K562 (cell line): ENCODE data around the gene SYT1. TPM values are rescaled to one million over a fixed set of nuclear protein-coding genes. Genes with fewer than 3 reads are reported as not detected.

Experiments
- ATAC-seq: fragments of 200-7000 bp; cut with Tn5 transposase; 3 replicates; pipeline ENCODE4 v1.9.1; 2020; ENCODE audit warnings: moderate library complexity
- BruUV-seq: library from RNA; stranded (reverse); fragments of 400-500 nt; replicated peaks from 2 replicates; lab custom pipeline; 2021; lab: Mats Ljungman, UMichigan
- CTCF ChIA-PET: fragments of 300-600 bp; formaldehyde crosslinking; extraction: SDS; loops from one replicate; lab custom pipeline; 2021; ENCODE audit warnings: low intra/inter-chr PET ratio; lab: Yijun Ruan, JAX
- POLR2A ChIA-PET: fragments of 300-600, 350-650 bp; sonication (Branson Sonifier 250); formaldehyde crosslinking; extraction: SDS; loops from one replicate; lab custom pipeline; 2021; ENCODE audit warnings: antibody characterized with exemption, inconsistent platforms; lab: Yijun Ruan, JAX
- DNase-seq, 4 experiments: peaks; one replicate each; pipeline versions ENCODE4 v3.0.0 to v3.0.0-alpha.2; 2011 to 2018; ENCODE audit warnings: low spot score in 3 of 4, mixed read lengths in 3 of 4; ENCODE audit errors: extremely low read depth in 1 of 4
- FAIRE-seq: peaks from 2 replicates; lab custom pipeline; 2011; peaks lifted over from hg19 to GRCh38; lab: Jason Lieb, UNC
- H2AFZ ChIP-seq: 2 replicates; pipeline ENCODE4 v1.6.0; 2011; ENCODE audit warnings: low read depth, low read length, control low read depth, inconsistent platforms
- H3K27ac ChIP-seq: fragments of 200-600 bp; 3 replicates; pipeline ENCODE4 v1.8.0; 2011; ENCODE audit warnings: low read depth, mild to moderate bottlenecking, control low read depth, inconsistent platforms, low read length, moderate library complexity, mixed read lengths; ENCODE audit errors: extremely low read depth
- H3K27me3 ChIP-seq, 2 experiments: fragments of 300-600 bp in 1 of 2; 2 replicates in 1 of 2; 3 replicates in 1 of 2; pipeline versions ENCODE4 v1.6.0 to v1.8.0; 2011; ENCODE audit warnings: inconsistent platforms in 2 of 2, low read length in 2 of 2, mild to moderate bottlenecking in 1 of 2, mixed read lengths in 1 of 2, moderate library complexity in 1 of 2; ENCODE audit not compliant: control insufficient read depth in 2 of 2, insufficient read depth in 2 of 2
- H3K36me3 ChIP-seq: fragments of 300-600 bp; 3 replicates; pipeline ENCODE4 v1.8.0; 2011; ENCODE audit warnings: mild to moderate bottlenecking, low read length, inconsistent platforms; ENCODE audit not compliant: control insufficient read depth, insufficient read depth
- H3K4me1 ChIP-seq, 2 experiments: fragments of 200-600 bp in 1 of 2; replicated peaks in 1 of 2; 2 replicates in 1 of 2; 3 replicates in 1 of 2; pipeline versions ENCODE4 v1.5.1 to v1.8.0; 2011; ENCODE audit warnings: inconsistent platforms in 2 of 2, low read length in 2 of 2, mild to moderate bottlenecking in 1 of 2, mixed read lengths in 1 of 2, moderate library complexity in 1 of 2; ENCODE audit not compliant: control insufficient read depth in 2 of 2, insufficient read depth in 2 of 2
- H3K4me2 ChIP-seq: 2 replicates; pipeline ENCODE4 v1.6.1; 2011; ENCODE audit warnings: low read length, control low read depth, inconsistent platforms, mixed read lengths; ENCODE audit not compliant: insufficient read depth
- H3K4me3 ChIP-seq: fragments of 200-600 bp; sonication (generic), shearing (Covaris generic); 2 replicates; pipeline ENCODE4 v1.5.1; 2016; ENCODE audit warnings: control low read depth, inconsistent platforms
- H3K79me2 ChIP-seq: fragments of 200-600 bp; 3 replicates; pipeline ENCODE4 v1.8.0; 2011; ENCODE audit warnings: low read length, inconsistent platforms; ENCODE audit not compliant: control insufficient read depth, insufficient read depth
- H3K9ac ChIP-seq, 2 experiments: 2 replicates each; pipeline versions ENCODE4 v1.6.0 to v1.6.1; 2011; ENCODE audit warnings: low read depth in 2 of 2, low read length in 2 of 2, control low read depth in 1 of 2, inconsistent platforms in 1 of 2, mild to moderate bottlenecking in 1 of 2, mixed read lengths in 1 of 2; ENCODE audit not compliant: insufficient read depth in 1 of 2
- H3K9me1 ChIP-seq: one replicate; pipeline ENCODE4 v1.6.0; 2011; ENCODE audit warnings: inconsistent platforms, mild to moderate bottlenecking, low read length, moderate library complexity; ENCODE audit not compliant: control insufficient read depth, insufficient read depth
- H3K9me3 ChIP-seq: replicated peaks from 2 replicates; pipeline ENCODE4 v1.5.1; 2011; ENCODE audit warnings: low read depth, low read length, inconsistent platforms; ENCODE audit not compliant: control insufficient read depth, insufficient read depth
- H4K20me1 ChIP-seq: replicated peaks from 2 replicates; pipeline ENCODE4 v1.6.1; 2011; ENCODE audit warnings: low read length, inconsistent platforms, mixed read lengths; ENCODE audit not compliant: control insufficient read depth, insufficient read depth
- DMBX1 ChIP-seq: fragments of 250-450 bp; sonication (Bioruptor Pico); IDR thresholded peaks from 2 replicates; pipeline ENCODE4 v1.8.0; 2022; ENCODE audit warnings: inconsistent platforms, mild to moderate bottlenecking, moderate library complexity, borderline replicate concordance
- ELF4 ChIP-seq: fragments of 450-650 bp; formaldehyde crosslinking; IDR thresholded peaks from 2 replicates; pipeline ENCODE4 v1.4.0; 2022; ENCODE audit warnings: missing genetic modification characterization
- FOXK2 ChIP-seq, 2 experiments: fragments of 450-650 bp; IDR thresholded peaks in 1 of 2; conservative IDR thresholded peaks in 1 of 2; 2 replicates each; pipeline ENCODE4 v1.6.1; 2016; ENCODE audit warnings: low read depth in 2 of 2, mild to moderate bottlenecking in 1 of 2
- JUN ChIP-seq, 2 experiments: sonication (generic) in 1 of 2; formaldehyde crosslinking in 1 of 2; IDR thresholded peaks; 2 replicates each; pipeline versions ENCODE4 v1.6.1 to v1.8.0; 2012 to 2022; ENCODE audit warnings: borderline replicate concordance in 2 of 2, mild to moderate bottlenecking in 2 of 2, improper control_type of control experiment in 1 of 2, low read depth in 1 of 2, low read length in 1 of 2, missing genetic modification reagents in 1 of 2
- POLR3G ChIP-seq: IDR thresholded peaks from 2 replicates; pipeline ENCODE4 v1.6.1; 2011; ENCODE audit not compliant: insufficient read length, insufficient replicate concordance; ENCODE audit errors: extremely low read depth
- RBM17 ChIP-seq: fragments of 200-400 bp; formaldehyde crosslinking; IDR thresholded peaks from 2 replicates; pipeline ENCODE4 v1.6.1; 2017; ENCODE audit warnings: low read depth, mild to moderate bottlenecking, low read length, borderline replicate concordance
- TAF7 ChIP-seq: fragments of 450-650 bp; IDR thresholded peaks from 2 replicates; pipeline ENCODE4 v1.6.1; 2016; ENCODE audit warnings: missing genetic modification characterization, missing compliant biosample characterization
- ZC3H4 ChIP-seq: sonication (generic); formaldehyde crosslinking; IDR thresholded peaks from 2 replicates; pipeline ENCODE4 v1.9.0; 2021; ENCODE audit warnings: missing genetic modification reagents, borderline replicate concordance
- ZFP36 ChIP-seq: fragments of 150-350 bp; IDR thresholded peaks from 2 replicates; pipeline ENCODE4 v1.6.1; 2018; ENCODE audit warnings: low read length, low read depth; ENCODE audit not compliant: partially characterized antibody
- in situ Hi-C: fragments of 300-500 bp; cut with MboI; formaldehyde crosslinking; loops from 4 replicates; pipeline ENCODE4 v1.15.0; 2018; ENCODE audit warnings: inconsistent platforms, mixed read lengths
- intact Hi-C: fragments of 100-400 bp; cut with micrococcal nuclease; formaldehyde crosslinking; loops from 2 replicates; pipeline ENCODE4 v1.14.2; 2022
- polyA plus RNA-seq, 8 experiments: library from polyadenylated mRNA; depleted of rRNA in 4 of 8; stranded (reverse) in 5 of 8; unstranded in 3 of 8; fragments of >200 nt; fragmentation: Nextera tagmentation in 2 of 8; fragmentation: Illumina TruSeq in 1 of 8; extraction: Ambion mirVana in 2 of 8; extraction: Trizol in 1 of 8; gene quantifications; 2 replicates each; pipeline versions ENCODE4 v1.2.1 to v1.2.3, GENCODE V29; 2011 to 2014; ENCODE audit warnings: inconsistent platforms in 1 of 8, missing spikeins in 1 of 8
- total RNA-seq, 7 experiments: library from RNA; depleted of rRNA in 6 of 7; stranded (reverse); fragments of >200 nt in 6 of 7; fragmentation: Illumina TruSeq in 2 of 7; extraction: Trizol in 2 of 7; gene quantifications; 2 replicates each; pipeline versions ENCODE4 v1.2.1 to v1.2.3, GENCODE V29; 2011 to 2021; ENCODE audit warnings: low replicate concordance in 1 of 7
- TF ChIP-seq, protein P1 (sequence below): fragments of 150-350 bp; conservative IDR thresholded peaks from 2 replicates; pipeline ENCODE4 v1.6.1; 2014; ENCODE audit warnings: low read length
- TF ChIP-seq, protein P2 (sequence below): fragments of 250-450 bp; sonication (Bioruptor Pico); IDR thresholded peaks from 2 replicates; pipeline ENCODE4 v1.8.0; 2021; ENCODE audit warnings: moderate library complexity, mild to moderate bottlenecking, inconsistent platforms
- TF ChIP-seq, protein P3 (sequence below): fragments of 450-650 bp; IDR thresholded peaks from one replicate; pipeline ENCODE4 v1.6.1; 2018; ENCODE audit warnings: mild to moderate bottlenecking, moderate library complexity; ENCODE audit not compliant: partially characterized antibody

SYT1 gene
- total and polyA plus RNA-seq, 9 of the 15 experiments (the other 6 are each of a cell fraction or from before 2014, with no cell fraction given) = 0.03 to 0.13 (median 0.07) TPM; not detected in 4

DNA sequence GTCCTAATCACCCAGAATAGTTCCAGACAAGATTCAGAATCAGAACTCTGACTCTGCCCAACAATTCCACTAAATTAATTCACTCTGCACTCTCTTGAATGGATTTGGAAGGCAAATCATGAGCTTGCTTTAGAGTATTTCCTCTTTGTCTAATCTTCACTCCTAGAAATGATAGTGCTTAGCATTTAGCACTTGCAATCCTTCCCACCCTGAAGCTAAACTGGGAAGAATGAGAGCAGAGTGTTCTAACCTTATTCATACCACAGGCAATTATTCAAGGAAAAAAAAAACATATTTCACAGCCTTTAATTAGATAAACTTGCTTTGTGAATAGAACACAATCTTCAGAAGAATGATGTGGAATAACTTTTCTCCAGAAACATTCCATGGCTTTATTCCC lies 561.5 kb downstream of the SYT1 start:
- no TSS peak for BruUV-seq
- ATAC-seq = no peak
- in situ Hi-C loops = no loop called here
- no peak for TF ChIP-seq ZC3H4 (CRISPR knock-in tag)
- no peak for TF ChIP-seq DMBX1 (CRISPR knock-in tag)
- no peak for TF ChIP-seq ELF4
- no peak for TF ChIP-seq POLR3G
- no peak for TF ChIP-seq FOXK2 (conservative IDR thresholded peaks at IDR 0.05 in 1 of 2, IDR thresholded peaks at IDR 0.05 in 1 of 2; ENCODE audit: low read depth in 2 of 2)
- TF ChIP-seq, protein P1, sequence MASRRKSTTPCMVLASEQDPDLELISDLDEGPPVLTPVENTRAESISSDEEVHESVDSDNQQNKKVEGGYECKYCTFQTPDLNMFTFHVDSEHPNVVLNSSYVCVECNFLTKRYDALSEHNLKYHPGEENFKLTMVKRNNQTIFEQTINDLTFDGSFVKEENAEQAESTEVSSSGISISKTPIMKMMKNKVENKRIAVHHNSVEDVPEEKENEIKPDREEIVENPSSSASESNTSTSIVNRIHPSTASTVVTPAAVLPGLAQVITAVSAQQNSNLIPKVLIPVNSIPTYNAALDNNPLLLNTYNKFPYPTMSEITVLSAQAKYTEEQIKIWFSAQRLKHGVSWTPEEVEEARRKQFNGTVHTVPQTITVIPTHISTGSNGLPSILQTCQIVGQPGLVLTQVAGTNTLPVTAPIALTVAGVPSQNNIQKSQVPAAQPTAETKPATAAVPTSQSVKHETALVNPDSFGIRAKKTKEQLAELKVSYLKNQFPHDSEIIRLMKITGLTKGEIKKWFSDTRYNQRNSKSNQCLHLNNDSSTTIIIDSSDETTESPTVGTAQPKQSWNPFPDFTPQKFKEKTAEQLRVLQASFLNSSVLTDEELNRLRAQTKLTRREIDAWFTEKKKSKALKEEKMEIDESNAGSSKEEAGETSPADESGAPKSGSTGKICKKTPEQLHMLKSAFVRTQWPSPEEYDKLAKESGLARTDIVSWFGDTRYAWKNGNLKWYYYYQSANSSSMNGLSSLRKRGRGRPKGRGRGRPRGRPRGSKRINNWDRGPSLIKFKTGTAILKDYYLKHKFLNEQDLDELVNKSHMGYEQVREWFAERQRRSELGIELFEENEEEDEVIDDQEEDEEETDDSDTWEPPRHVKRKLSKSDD = no peak
- TF ChIP-seq, protein P2, sequence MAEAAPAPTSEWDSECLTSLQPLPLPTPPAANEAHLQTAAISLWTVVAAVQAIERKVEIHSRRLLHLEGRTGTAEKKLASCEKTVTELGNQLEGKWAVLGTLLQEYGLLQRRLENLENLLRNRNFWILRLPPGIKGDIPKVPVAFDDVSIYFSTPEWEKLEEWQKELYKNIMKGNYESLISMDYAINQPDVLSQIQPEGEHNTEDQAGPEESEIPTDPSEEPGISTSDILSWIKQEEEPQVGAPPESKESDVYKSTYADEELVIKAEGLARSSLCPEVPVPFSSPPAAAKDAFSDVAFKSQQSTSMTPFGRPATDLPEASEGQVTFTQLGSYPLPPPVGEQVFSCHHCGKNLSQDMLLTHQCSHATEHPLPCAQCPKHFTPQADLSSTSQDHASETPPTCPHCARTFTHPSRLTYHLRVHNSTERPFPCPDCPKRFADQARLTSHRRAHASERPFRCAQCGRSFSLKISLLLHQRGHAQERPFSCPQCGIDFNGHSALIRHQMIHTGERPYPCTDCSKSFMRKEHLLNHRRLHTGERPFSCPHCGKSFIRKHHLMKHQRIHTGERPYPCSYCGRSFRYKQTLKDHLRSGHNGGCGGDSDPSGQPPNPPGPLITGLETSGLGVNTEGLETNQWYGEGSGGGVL (CRISPR knock-in tag) = no peak
- no peak for TF ChIP-seq ZFP36
- TF ChIP-seq RBM17 = no peak
- TF ChIP-seq, protein P3, sequence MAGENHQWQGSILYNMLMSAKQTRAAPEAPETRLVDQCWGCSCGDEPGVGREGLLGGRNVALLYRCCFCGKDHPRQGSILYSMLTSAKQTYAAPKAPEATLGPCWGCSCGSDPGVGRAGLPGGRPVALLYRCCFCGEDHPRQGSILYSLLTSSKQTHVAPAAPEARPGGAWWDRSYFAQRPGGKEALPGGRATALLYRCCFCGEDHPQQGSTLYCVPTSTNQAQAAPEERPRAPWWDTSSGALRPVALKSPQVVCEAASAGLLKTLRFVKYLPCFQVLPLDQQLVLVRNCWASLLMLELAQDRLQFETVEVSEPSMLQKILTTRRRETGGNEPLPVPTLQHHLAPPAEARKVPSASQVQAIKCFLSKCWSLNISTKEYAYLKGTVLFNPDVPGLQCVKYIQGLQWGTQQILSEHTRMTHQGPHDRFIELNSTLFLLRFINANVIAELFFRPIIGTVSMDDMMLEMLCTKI = no peak
- TF ChIP-seq TAF7 (tag) = no peak
- no peak for TF ChIP-seq JUN (IDR thresholded peaks at IDR 0.05; ENCODE audit: borderline replicate concordance, low read depth, low read length)
- no peak for TF ChIP-seq JUN (CRISPR knock-in tag; IDR thresholded peaks at IDR 0.05; ENCODE audit: borderline replicate concordance)

More for the DNA sequence above, 561.5 kb downstream of the SYT1 start:
- Histone ChIP-seq H3K4me1 (no peaks in the 10 kb centered on the region), H3K27me3 (no peaks in the 10 kb centered on the region), H3K36me3 (no peaks in the 10 kb centered on the region), H3K9ac (no peak overlapping the region), H3K4me2 (no peak overlapping the region), H4K20me1 (no peaks in the 10 kb centered on the region), H3K4me3 (no peak overlapping the region), H3K79me2 (no peaks in the 10 kb centered on the region), H3K27ac (no peak overlapping the region), H2AFZ (no peak overlapping the region), H3K9me1 (no peaks in the 10 kb centered on the region), H3K9me3 (no peaks in the 10 kb centered on the region)
- ChIA-PET CTCF (no interaction called here), POLR2A (no interaction called here)
- intact Hi-C loops = no loop called here
- FAIRE-seq = no peak
- DNase-seq = no peak
